HL-60 (cell line): ENCODE data around the gene ZNF181.

ENCODE experiments used
- POLR2AphosphoS5 ChIP-seq: IDR thresholded peaks from 2 replicates; pipeline ENCODE4 v1.6.1; 2012; ENCODE audit warnings: low read depth
- TF ChIP-seq, protein P1 (sequence below): IDR thresholded peaks from one replicate; pipeline ENCODE4 v1.5.1; 2011; ENCODE audit warnings: low read length, control low read depth, inconsistent platforms; ENCODE audit not compliant: insufficient read depth
- TF ChIP-seq, protein P2 (sequence below): IDR thresholded peaks from 2 replicates; pipeline ENCODE4 v1.6.1; 2012; ENCODE audit warnings: low read depth; ENCODE audit not compliant: insufficient replicate concordance

GRCh38 chr19:34788074-34788473, 54.0 kb downstream of the ZNF181 start:
- TF ChIP-seq, protein P1, sequence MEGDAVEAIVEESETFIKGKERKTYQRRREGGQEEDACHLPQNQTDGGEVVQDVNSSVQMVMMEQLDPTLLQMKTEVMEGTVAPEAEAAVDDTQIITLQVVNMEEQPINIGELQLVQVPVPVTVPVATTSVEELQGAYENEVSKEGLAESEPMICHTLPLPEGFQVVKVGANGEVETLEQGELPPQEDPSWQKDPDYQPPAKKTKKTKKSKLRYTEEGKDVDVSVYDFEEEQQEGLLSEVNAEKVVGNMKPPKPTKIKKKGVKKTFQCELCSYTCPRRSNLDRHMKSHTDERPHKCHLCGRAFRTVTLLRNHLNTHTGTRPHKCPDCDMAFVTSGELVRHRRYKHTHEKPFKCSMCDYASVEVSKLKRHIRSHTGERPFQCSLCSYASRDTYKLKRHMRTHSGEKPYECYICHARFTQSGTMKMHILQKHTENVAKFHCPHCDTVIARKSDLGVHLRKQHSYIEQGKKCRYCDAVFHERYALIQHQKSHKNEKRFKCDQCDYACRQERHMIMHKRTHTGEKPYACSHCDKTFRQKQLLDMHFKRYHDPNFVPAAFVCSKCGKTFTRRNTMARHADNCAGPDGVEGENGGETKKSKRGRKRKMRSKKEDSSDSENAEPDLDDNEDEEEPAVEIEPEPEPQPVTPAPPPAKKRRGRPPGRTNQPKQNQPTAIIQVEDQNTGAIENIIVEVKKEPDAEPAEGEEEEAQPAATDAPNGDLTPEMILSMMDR: no peak
- TF ChIP-seq POLR2AphosphoS5: no peak
- TF ChIP-seq, protein P2, sequence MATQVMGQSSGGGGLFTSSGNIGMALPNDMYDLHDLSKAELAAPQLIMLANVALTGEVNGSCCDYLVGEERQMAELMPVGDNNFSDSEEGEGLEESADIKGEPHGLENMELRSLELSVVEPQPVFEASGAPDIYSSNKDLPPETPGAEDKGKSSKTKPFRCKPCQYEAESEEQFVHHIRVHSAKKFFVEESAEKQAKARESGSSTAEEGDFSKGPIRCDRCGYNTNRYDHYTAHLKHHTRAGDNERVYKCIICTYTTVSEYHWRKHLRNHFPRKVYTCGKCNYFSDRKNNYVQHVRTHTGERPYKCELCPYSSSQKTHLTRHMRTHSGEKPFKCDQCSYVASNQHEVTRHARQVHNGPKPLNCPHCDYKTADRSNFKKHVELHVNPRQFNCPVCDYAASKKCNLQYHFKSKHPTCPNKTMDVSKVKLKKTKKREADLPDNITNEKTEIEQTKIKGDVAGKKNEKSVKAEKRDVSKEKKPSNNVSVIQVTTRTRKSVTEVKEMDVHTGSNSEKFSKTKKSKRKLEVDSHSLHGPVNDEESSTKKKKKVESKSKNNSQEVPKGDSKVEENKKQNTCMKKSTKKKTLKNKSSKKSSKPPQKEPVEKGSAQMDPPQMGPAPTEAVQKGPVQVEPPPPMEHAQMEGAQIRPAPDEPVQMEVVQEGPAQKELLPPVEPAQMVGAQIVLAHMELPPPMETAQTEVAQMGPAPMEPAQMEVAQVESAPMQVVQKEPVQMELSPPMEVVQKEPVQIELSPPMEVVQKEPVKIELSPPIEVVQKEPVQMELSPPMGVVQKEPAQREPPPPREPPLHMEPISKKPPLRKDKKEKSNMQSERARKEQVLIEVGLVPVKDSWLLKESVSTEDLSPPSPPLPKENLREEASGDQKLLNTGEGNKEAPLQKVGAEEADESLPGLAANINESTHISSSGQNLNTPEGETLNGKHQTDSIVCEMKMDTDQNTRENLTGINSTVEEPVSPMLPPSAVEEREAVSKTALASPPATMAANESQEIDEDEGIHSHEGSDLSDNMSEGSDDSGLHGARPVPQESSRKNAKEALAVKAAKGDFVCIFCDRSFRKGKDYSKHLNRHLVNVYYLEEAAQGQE: no peak
